Measurements from ENCODE around the gene NDST3.

- no peak for TF ChIP-seq CTCF (IDR thresholded peaks at IDR 0.05; ENCODE audit: borderline replicate concordance, extremely low read depth, low read length, poor library complexity, severe bottlenecking)
- no peak for TF ChIP-seq EZH2 (IDR thresholded peaks at IDR 0.05; ENCODE audit: borderline replicate concordance, low read depth, low read length, severe bottlenecking)
Observed at GRCh38 chr4:118190903-118191302, 156.6 kb downstream of the NDST3 start.

Data from DND-41 (cell line).